Neural cell (in vitro differentiated cells): ENCODE data around the gene SH3PXD2A. TPM values are rescaled to one million over a fixed set of nuclear protein-coding genes. Genes with fewer than 3 reads are reported as not detected.

Source experiments
- H2AFZ ChIP-seq: fragments of 200-600, 300-800 bp; sonication (generic), shearing (Covaris generic); 2 replicates; pipeline ENCODE4 v1.6.0; 2014; ENCODE audit warnings: low read depth, mild to moderate bottlenecking, antibody characterized with exemption, low read length, moderate library complexity
- H3F3A ChIP-seq: fragments of 200-600 bp; shearing (Covaris generic); 2 replicates; pipeline ENCODE4 v1.6.1; 2016; ENCODE audit warnings: mild to moderate bottlenecking, moderate library complexity, mixed read lengths, antibody characterized with exemption, low read length; ENCODE audit not compliant: insufficient read depth, poor library complexity, severe bottlenecking
- H3K27ac ChIP-seq: fragments of 200-600, 300-800 bp; sonication (generic), shearing (Covaris generic); 2 replicates; pipeline ENCODE4 v1.5.1; 2014; ENCODE audit warnings: mild to moderate bottlenecking, low read length, moderate library complexity
- H3K27me3 ChIP-seq: fragments of 300-800, 200-600 bp; sonication (generic), shearing (Covaris generic); 2 replicates; pipeline ENCODE4 v1.6.0; 2014; ENCODE audit warnings: mild to moderate bottlenecking, low read depth, low read length, moderate library complexity; ENCODE audit not compliant: insufficient read depth
- H3K36me3 ChIP-seq: fragments of 300-800, 200-600 bp; sonication (generic), shearing (Covaris generic); 2 replicates; pipeline ENCODE4 v1.5.1; 2014; ENCODE audit warnings: mild to moderate bottlenecking, antibody characterized with exemption, low read length, moderate library complexity; ENCODE audit not compliant: insufficient read depth
- H3K4me2 ChIP-seq: fragments of 300-800, 200-600 bp; sonication (generic), shearing (Covaris generic); 2 replicates; pipeline ENCODE4 v1.6.0; 2014; ENCODE audit warnings: mild to moderate bottlenecking, low read length
- H3K4me3 ChIP-seq: fragments of 300-800, 200-600 bp; sonication (generic), shearing (Covaris generic); 2 replicates; pipeline ENCODE4 v1.5.1; 2014; ENCODE audit warnings: mild to moderate bottlenecking, low read length, moderate library complexity
- H3K79me2 ChIP-seq: fragments of 200-600 bp; shearing (Covaris generic); replicated peaks from 2 replicates; pipeline ENCODE4 v1.6.0; 2014; ENCODE audit warnings: mild to moderate bottlenecking, low read length, moderate library complexity; ENCODE audit not compliant: insufficient read depth
- H3K9ac ChIP-seq: fragments of 300-800, 200-600 bp; sonication (generic), shearing (Covaris generic); 2 replicates; pipeline ENCODE4 v1.6.1; 2016; ENCODE audit warnings: mild to moderate bottlenecking, low read length, mixed read lengths
- H3K9me2 ChIP-seq: fragments of 200-600 bp; shearing (Covaris generic); 2 replicates; pipeline ENCODE4 v1.6.1; 2016; ENCODE audit warnings: mild to moderate bottlenecking, low read length, mixed read lengths; ENCODE audit not compliant: insufficient read depth
- H3K9me3 ChIP-seq: fragments of 200-600, 300-800 bp; sonication (generic), shearing (Covaris generic); 2 replicates; pipeline ENCODE4 v1.6.1; 2016; ENCODE audit warnings: mild to moderate bottlenecking, mixed run types, low read length, moderate library complexity, mixed read lengths
- H4K20me1 ChIP-seq: fragments of 200-600 bp; shearing (Covaris generic); 2 replicates; pipeline ENCODE4 v1.6.1; 2016; ENCODE audit warnings: mild to moderate bottlenecking, mixed run types; ENCODE audit not compliant: insufficient read depth
- CTCF ChIP-seq: fragments of 450-650 bp; IDR thresholded peaks from 2 replicates; pipeline ENCODE4 v1.5.1; 2014; ENCODE audit warnings: antibody characterized with exemption, mild to moderate bottlenecking, moderate library complexity; ENCODE audit not compliant: poor library complexity, severe bottlenecking
- EP300 ChIP-seq: fragments of 450-650 bp; conservative IDR thresholded peaks from 2 replicates; pipeline ENCODE4 v1.6.1; 2014; ENCODE audit warnings: antibody characterized with exemption, mild to moderate bottlenecking, moderate library complexity; ENCODE audit not compliant: poor library complexity, severe bottlenecking
- EZH2 ChIP-seq: fragments of 200-600, 300-800 bp; shearing (Covaris generic), sonication (generic); IDR thresholded peaks from 2 replicates; pipeline ENCODE4 v1.6.1; 2014; ENCODE audit warnings: antibody characterized with exemption, low read length, borderline replicate concordance, mild to moderate bottlenecking; ENCODE audit not compliant: insufficient read depth, poor library complexity, severe bottlenecking
- MXI1 ChIP-seq: fragments of 450-650 bp; conservative IDR thresholded peaks from 2 replicates; pipeline ENCODE4 v1.6.1; 2014; ENCODE audit warnings: antibody characterized with exemption, mild to moderate bottlenecking; ENCODE audit not compliant: poor library complexity, severe bottlenecking
- POLR2AphosphoS5 ChIP-seq: IDR thresholded peaks from 2 replicates; pipeline ENCODE4 v1.6.1; 2012
- RAD21 ChIP-seq: fragments of 450-650 bp; conservative IDR thresholded peaks from 2 replicates; pipeline ENCODE4 v1.6.1; 2014; ENCODE audit warnings: antibody characterized with exemption, mild to moderate bottlenecking, moderate library complexity
- REST ChIP-seq: IDR thresholded peaks from 2 replicates; pipeline ENCODE4 v1.6.1; 2012; ENCODE audit warnings: borderline replicate concordance
- SMC3 ChIP-seq: fragments of 450-650 bp; conservative IDR thresholded peaks from 2 replicates; pipeline ENCODE4 v1.6.1; 2014; ENCODE audit warnings: antibody characterized with exemption, mild to moderate bottlenecking, moderate library complexity; ENCODE audit not compliant: poor library complexity
- TAF1 ChIP-seq: IDR thresholded peaks from 2 replicates; pipeline ENCODE4 v1.6.1; 2012; ENCODE audit warnings: low read depth
- polyA plus RNA-seq: library from polyadenylated mRNA; depleted of rRNA; stranded (reverse); fragments of >200 nt; gene quantifications from 2 replicates; pipeline ENCODE4 v1.2.3, GENCODE V29; 2014

The SH3PXD2A gene
- polyA plus RNA-seq, 1 donor from 2014 or later = 5.2 TPM

- Histone ChIP-seq H3K9me3 (no peaks in the 10 kb centered on the region), H3K9ac (no peak overlapping the region), H3K79me2 (no peaks in the 10 kb centered on the region), H3K27ac (no peak overlapping the region), H3K4me3 (no peak overlapping the region), H2AFZ (no peak overlapping the region), H3F3A (no peaks in the 10 kb centered on the region), H3K4me2 (no peak overlapping the region), H3K27me3 (no peaks in the 10 kb centered on the region), H3K9me2 (no peaks in the 10 kb centered on the region), H3K36me3 (no peaks in the 10 kb centered on the region), H4K20me1 (no peaks in the 10 kb centered on the region)
- no peak for TF ChIP-seq EZH2
- TF ChIP-seq MXI1 = no peak
- no peak for TF ChIP-seq CTCF
- TF ChIP-seq SMC3 = no peak
- no peak for TF ChIP-seq POLR2AphosphoS5
- no peak for TF ChIP-seq RAD21
Observed at GRCh38 chr10:103869336-103869735, 14.0 kb upstream of the SH3PXD2A start.

- Histone ChIP-seq H3K79me2 (no peaks in the 10 kb centered on the region), H3K9me2 (no peaks in the 10 kb centered on the region), H3K27ac (no peak overlapping the region), H3K9me3 (no peaks in the 10 kb centered on the region), H3K9ac (no peak overlapping the region), H3F3A (no peaks in the 10 kb centered on the region), H2AFZ (no peak overlapping the region), H3K4me3 (no peak overlapping the region), H3K36me3 (no peaks in the 10 kb centered on the region), H3K27me3 (no peaks in the 10 kb centered on the region), H3K4me2 (no peak overlapping the region), H4K20me1 (no peaks in the 10 kb centered on the region)
- TF ChIP-seq TAF1 = no peak
- no peak for TF ChIP-seq SMC3
- no peak for TF ChIP-seq RAD21
- TF ChIP-seq REST = no peak
- TF ChIP-seq EZH2 = no peak
- no peak for TF ChIP-seq POLR2AphosphoS5
- TF ChIP-seq EP300 = no peak
- no peak for TF ChIP-seq MXI1
- no peak for TF ChIP-seq CTCF
Observed at GRCh38 chr10:103868200-103868599, 12.8 kb upstream of the SH3PXD2A start.
